GM19239 (cell line): Measurements from ENCODE around the gene MEI1.
"Not testable (repeated sequence)": the region's sequence is repeated elsewhere in the genome, so short reads cannot be mapped to it uniquely, and the experiment has no call there.

Experiments used
- DNase-seq: peaks from one replicate; pipeline ENCODE4 v3.0.0; 2011; ENCODE audit warnings: low spot score; ENCODE audit not compliant: insufficient read length
- FAIRE-seq: peaks from 2 replicates; lab custom pipeline; 2011; peaks lifted over from hg19 to GRCh38; lab: Jason Lieb, UNC

The MEI1 gene

DNA sequence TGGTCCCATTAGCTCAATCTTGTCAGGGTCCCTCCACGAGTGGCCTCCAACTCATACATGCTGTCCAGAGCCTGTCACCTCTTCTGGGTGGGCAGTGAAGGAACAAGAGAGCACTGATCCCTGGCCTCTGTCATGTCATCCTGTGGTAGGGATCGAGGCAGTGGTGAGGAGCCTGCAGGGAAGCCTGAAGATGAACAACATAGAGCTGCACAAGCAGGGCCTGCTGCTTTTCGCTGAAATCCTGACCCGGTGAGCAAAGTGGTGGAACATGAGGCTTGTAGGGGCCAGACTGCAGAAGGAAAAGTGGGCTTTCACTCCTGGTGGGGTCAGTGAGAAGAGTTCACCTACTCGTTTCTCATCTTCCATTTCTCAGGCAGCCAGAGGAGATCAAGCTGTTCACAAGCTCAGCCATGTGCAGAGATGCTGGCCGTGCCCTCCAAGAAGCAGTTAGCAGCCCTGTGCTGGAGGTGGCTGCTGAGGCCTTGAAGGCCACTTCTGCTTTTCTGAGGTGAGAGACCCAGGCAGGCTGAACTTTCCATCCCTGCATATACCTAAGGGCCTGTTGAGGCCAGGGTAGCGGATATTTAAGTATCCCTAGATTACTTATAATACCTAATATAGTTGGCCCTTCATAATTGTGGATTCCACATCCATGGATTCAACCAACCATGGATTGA is 32.9 kb downstream of the MEI1 start:
- no peak for DNase-seq
- FAIRE-seq = no peak

DNA sequence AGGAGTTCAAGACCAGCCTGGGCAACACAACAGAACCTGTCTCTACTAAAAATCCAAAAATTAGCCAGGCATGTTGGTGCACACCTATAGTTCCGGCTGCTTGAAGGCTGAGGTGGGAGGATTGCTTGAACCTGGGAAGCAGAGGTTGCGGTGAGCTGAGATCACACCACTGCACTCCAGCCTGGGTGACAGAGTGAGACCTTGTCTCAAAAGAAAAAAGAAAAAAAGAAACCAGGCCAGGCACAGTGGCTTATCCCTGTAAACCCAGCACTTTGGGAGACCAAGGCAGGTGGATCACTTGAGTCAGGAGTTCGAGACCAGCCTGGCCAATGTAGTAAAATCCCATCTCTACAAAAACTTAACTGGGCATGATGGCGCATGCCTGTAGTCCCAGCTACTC is 33.9 kb downstream of the MEI1 start:
- not testable (repeated sequence) for DNase-seq, FAIRE-seq

DNA sequence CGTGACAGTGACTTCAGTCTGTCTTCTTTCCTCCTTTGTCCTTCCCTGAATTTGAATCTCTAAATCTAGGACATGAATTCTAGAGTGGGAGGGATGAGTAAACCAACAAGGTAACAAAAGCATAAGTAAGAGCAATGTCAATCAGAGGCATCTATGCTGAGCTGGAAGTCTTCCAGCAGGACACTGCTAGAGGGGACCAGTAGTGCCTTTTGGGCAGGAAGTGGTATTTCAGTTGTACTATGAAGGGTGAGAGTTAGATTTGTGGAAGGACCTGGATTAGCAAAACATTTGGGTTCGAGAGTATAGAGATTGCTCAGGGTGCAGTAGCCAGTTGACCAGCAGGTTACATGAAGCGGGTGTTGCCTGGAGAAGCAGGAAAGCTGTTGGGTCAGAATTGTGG is 40.3 kb downstream of the MEI1 start:
- DNase-seq = no peak
- peak; percentile 70 for FAIRE-seq

DNA sequence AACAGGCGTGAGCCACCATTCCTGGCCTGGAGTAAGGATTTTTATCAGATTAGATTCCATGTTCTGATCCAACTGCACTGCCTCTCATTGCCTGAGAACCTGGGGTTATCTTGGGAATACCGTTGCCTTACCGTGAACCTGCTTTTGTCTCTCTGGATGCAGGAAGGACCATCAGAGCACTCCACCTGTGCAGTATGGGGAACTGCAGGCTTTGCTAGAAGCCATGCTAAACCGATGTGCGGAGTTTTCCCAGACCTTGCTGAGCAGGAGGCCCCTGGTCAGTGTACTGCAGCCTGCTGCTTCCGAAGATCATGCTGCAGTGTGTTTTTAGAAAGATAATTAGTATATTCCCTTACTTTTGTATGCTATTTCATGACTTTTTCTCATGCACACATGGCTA is 43.6 kb downstream of the MEI1 start:
- FAIRE-seq (no peak), DNase-seq (no peak)

DNA sequence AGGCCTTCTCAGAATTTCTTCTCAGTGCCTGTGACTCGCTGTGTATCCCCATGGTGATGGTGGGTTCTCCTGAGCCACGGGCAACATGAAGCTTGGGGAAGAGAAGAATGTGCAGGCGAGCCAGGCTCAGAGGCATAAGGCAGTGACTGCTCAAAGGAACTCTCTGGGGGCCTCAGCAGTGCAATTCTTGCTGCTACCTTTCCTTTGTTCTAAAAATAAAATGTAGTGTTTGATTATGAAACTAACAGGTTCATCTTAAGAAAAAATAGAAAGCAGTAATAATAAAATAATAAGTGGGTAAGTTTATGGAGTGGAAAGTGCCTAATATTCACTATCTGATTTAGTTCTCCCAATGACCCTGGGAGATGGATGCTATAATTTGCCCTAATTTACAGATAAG is 46.7 kb downstream of the MEI1 start:
- no peak for DNase-seq
- peak; percentile 78 for FAIRE-seq

DNA sequence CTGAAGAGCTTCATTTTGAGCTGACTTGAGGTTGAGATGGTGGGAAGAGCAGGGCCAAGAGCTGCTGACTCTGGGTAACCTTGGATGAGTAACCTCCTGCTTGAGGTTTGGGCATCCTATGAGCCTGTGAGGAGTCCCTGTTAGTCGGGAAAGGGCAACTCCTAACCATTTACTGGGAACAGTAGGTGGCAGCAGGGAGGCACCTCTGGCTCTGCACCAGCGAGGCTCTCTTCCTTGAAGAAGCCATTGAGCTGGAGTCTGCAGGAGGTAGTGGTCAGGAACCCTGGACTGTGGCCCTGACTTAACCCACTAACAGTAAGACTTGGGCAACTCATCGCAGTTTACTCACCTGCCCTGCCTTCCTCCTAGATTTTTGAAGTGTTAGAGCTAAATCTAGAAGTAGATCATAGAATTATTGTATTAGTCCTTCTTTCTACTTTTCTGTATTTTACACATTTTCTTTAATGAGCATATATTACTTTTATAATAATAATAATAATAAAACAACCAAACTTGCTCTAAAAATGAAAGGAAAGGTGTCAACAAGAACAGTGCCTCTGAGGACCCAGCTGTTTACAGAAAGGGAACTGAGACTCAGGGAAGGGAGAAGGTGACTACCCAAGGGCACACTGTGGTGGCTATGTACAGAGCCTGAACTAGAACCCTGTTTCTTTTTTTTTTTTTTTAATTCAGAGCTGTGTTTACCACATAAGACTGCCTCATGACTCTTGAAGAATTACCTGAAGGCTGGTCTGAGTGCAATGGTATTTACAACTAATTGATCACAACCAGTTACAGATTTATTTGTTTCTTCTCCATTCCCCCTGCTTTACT is 47.5 kb downstream of the MEI1 start:
- FAIRE-seq = peak; percentile 95
- peak; percentile 47 for DNase-seq

DNA sequence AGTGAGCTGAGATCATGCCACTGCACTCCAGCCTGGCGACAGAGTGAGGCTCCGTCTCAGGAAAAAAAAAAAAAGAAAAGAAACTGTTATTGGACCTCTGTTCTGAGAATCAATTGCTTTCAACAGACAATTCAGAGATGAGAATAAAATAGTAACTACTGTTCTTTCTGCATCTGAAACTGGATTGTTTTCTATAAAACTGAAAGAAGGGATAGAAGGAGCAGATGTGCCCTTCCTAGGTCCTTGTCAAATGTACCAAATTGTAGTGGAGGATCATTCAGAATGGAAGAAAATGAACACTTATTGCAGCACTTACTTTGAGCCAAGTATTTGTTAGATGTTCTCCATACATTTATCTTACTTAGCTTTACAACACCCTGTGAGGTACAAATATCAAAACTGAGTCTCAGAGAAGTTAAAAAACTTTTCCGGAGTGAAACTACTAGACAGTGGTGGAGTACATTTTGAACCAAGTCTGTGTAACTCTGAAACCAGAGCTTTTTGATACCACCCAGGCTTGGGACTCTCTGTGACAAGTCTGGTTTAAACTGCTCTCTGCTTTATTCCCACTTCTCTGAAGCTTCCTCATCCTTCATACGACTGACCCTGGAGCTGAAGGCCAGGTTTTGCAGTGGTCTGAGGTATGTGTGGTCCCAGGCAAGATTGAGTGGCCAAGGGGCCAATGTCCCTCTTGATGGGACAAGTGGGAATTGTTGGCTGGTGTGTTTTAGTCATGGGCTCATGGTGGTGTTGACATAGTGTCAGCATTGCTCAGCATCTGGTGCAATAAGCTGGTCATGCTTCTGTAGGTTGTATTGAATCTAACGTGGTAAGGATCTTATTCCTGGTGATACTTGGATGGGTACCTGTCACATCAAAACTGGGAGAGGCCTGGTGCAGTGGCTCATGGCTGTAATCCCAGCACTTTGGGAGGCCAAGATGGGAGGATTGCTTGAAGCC is 53.0 kb downstream of the MEI1 start:
- FAIRE-seq = peak; percentile 98
- DNase-seq = no peak

DNA sequence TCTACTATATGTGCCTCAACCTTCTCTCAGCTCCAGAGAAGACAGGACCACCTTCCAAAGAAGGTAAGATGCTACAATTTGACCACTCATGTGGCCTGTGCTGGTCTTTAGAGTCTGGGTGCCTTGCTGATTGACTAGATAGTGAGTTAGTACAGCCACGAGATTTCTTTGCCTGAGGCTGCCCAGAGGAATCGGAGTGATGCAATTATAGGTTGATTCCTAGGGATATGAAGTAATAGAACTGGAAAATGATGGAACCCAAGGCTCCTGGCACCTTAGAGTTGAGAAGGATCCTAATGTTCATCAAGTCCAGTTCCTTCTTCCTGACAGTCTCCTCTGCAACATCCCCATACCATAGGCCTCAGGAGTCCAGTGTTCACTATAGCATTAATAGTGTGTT is 54.7 kb downstream of the MEI1 start:
- FAIRE-seq (peak; percentile 4), DNase-seq (no peak)

DNA sequence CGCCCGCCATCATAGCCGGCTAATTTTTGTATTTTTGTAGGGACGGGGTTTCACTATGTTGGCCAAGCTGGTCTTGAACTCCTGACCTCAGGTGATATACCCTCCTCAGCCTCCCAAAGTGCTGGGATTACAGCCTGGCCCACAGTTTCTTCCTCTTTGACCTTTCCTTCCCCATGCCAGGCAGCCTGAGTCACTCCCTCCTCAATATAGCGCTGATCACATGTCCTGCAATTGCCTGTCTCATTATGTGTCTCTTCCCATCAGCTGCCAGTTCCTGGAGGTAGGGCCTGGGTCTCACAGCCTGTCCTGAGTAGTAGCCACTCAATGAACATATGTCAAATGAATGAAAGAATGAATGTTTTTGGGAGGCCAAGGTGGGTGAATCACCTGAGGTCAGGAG is 58.2 kb downstream of the MEI1 start:
- FAIRE-seq = no peak

DNA sequence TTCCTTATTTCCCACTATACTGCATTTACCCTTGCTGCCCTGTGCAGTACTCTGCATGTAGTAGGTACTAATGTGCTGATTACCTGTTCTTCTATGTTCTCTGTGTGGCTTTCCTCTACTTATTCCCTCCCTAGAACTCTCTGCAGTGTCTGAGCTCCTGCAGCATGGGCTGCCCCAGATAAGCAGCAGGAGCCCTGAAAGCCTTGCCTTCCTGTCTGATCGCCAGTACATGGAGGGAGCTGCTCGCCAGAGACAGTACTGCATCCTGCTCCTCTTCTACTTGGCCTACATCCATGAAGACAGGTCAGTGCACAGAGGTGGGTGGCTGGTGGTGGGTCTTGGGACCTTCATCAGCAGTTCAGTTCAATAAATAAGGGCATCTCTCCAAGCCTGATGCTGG is 58.9 kb downstream of the MEI1 start:
- DNase-seq (no peak), FAIRE-seq (no peak)

More for the DNA sequence above, 58.2 kb downstream of the MEI1 start:
- DNase-seq = no peak

DNA sequence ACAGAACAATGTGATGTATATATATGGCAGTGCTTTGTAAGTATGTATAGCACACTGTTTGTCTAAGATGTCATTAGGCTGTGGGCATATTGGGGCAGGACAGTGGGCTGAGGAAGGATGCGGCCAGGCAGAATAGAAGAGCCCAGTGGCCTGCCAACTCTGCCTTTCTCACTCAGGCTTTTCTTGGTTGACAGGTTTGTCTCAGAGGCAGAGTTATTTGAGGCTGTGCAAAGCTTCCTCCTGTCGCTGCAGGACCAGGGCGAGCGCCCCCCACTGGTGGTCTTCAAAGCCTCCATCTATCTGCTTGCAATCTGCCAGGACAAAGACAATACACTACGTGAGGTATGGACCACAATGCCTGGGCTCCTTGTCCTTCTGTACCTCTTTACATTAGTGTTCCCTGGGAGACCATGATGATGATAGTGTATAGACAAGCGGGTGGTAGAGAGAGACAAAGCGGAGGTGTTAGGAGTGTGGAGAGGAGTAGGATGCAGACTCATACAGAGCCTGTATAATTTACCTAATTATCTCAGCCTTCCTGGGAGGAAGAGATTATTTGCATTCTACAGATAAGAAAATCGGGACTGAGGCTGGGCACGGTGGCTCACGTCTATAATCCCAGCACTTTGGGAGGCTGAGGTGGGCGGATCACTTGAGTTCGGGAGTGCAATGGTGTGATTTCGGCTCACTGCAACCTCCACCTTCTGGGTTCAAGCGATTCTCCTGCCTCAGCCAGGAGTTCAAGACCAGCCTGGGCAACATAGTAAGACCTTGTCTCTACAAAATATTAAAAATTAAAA is 63.9 kb downstream of the MEI1 start:
- FAIRE-seq = peak; percentile 4
- no peak for DNase-seq

DNA sequence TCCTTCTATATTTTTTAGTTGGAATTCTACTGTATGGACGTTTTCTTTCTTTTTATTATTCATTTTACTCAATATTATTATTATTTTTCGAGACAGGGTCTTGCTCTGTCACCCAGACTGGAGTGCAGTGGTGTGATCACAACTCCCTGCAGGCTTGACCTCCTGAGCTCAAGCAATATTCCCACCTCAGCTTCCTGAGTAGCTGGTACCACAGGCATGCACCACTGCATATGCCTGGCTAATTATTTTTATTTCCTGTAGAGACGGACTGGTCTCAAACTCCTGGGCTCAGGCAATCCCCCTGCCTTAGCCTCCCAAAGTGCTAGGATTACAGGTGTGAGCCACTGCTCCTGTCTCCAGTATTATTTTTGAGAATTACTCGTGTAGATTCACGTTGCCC is 67.2 kb downstream of the MEI1 start:
- FAIRE-seq = no peak

DNA sequence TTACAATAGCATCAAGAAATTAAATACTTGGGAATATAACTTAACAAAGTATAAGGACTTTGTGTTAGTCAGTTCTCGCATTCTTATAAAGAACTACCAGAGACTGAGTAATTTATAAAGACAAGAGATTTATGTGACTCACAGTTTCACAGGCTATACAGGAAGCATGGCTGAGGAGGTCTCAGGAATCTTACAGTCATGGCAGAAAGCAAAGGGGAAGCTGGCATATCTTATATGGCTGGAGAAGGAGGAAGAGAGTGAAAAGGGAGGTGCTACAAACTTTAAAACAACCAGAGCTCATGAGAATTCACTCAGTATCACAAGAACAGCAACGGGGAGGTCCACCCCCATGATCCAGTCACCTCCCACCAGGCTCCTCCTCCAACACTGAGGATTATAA is 69.1 kb downstream of the MEI1 start:
- no peak for DNase-seq
- no peak for FAIRE-seq

More for the DNA sequence above, 67.2 kb downstream of the MEI1 start:
- DNase-seq = no peak

DNA sequence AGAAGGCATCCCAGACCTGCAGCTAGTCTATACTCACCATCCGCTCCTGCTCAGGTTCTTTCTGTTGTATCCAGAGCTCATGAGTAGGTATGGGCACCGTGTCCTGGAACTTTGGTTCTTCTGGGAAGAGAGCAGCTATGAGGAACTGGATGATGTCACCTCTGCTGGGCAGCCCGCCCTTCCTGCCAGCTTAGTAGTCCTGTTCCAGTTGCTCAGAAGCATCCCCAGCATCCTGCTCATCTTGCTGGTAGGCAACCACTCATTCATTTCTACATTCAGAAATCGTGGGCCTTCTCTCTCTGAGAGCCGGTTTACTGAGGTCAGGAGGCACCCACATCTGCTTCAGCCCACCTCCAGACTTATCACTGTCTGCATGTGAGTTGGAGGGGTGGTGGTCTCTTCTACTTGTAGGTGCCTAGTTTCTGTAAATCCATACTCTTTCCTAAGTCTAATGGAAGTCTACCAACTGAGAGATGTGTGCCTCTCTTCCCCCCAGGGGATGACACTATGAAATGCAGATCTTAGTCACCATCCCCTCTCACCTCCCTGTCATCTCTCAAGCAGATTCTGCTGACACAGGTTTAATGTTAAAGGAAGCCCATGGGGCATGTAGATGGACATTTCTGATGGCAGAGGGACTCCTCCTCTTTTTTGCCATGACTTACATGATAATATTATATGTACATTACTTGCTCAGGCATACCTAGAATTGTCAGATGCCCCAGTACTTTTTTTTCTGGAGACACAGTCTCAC is 71.6 kb downstream of the MEI1 start:
- DNase-seq (no peak), FAIRE-seq (no peak)

DNA sequence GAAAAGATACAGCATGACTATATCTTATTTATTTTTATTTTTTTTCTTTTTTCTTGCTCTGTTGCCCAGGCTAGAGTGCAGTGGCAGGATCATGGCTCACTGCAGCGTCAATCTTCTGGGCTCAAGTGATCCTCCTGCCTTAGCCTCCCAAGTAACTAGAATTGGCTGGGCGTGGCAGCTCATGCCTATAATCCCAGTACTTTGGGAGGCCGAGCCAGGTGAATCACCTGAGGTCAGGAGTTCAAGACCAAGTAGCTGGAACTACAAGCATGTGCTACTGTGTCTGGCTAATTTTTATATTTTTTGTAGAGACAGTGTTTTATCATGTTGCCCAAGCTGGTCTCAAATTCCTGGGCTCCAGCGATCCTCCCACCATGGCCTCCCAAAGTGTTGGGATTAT is 72.9 kb downstream of the MEI1 start:
- FAIRE-seq (no peak), DNase-seq (no peak)

DNA sequence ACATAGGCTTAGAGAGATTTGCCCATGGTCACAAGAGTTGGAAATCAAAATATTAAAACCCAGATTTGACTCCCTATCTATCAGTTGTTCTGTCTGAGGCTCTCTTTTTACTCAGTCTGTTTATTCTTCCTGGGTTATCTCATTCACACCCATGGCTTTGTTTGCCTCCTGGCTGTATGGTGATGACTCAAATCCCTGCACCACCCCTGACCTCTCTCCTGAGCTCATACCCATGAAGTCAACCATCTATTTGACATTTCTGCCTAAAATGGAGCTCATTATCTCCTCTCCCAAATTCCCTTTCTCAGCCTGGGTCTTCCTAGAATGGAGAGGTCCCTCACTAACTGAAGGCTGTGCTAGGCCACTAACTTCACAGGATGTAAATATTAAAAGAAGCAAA is 73.3 kb downstream of the MEI1 start:
- no peak for DNase-seq
- no peak for FAIRE-seq

DNA sequence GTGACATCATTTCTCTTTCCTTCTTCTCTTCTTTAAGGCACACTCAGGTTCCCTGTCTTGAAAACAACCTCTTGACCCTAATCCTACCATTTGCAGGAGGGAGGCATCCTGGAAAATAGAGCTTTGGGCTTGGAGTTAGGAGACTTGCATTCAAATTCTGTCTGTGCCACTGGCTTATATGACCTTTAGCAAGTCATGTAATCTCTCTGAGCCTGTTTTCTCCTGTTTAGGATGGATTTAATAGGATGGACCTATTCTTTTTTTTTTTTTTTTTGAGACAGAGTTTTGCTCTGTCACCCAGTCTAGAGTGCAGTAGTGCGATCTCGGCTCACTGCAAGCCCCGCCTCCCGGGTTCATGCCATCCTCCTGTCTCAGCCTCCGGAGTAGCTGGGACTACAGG is 76.0 kb downstream of the MEI1 start:
- DNase-seq (no peak), FAIRE-seq (no peak)

DNA sequence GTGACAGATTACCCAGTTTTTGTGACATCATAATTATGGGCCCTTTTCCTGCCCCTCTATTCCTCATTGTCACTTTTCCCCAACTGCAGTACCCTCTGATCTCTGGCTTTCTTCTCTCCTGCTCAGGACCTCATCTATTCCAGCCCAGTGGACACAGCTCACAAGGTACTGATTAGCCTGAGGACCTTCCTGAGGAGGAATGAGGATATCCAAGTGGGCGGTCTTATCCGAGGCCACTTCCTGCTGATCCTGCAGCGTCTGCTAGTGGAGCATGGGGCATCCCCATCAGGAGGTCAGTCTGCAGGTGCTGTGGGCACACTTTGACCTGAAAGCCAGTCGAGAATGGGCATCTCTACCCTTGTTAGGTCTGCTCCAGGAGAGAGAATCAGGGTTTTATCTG is 76.7 kb downstream of the MEI1 start:
- no peak for FAIRE-seq
- no peak for DNase-seq

DNA sequence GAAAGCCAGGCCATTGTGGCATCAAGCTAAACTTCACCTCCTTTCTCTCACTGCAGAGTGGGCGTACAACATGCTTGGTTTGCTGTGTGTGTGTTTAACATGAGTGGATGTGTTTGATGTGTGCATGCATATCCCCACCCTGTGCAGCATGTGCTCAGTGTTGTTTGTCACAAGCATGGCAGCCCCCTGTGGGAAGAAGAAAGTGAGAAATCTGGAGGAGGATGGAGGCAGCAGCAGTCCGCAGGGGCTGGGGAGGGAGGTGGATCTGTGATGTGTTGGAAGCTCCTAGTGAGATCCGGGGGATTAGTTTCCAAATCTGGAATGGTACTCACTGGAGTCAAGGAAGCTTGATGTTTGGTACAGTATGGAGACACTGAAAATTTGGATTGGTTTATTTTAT is 77.1 kb downstream of the MEI1 start:
- FAIRE-seq (no peak), DNase-seq (no peak)
